ENCODE data around the gene FAM209A. TPM values are rescaled to one million over a fixed set of nuclear protein-coding genes. Genes with fewer than 3 reads are reported as not detected.
"Not testable (repeated sequence)": the region's sequence is repeated elsewhere in the genome, so short reads cannot be mapped to it uniquely, and the experiment has no call there.

The FAM209A gene
- total and polyA plus RNA-seq, 4 experiments from 2014 or later, result 0.30 to 5.4 (median 2.6) TPM

GRCh38 chr20:56564526-56564925 lies 40.0 kb downstream of the FAM209A start:
- H3K27ac Mint-ChIP-seq; H3K9me3 Mint-ChIP-seq; H3K27me3 ChIP-seq (ENCODE audit: insufficient read depth, low read length); H3K36me3 Mint-ChIP-seq; H3K27me3 Mint-ChIP-seq; H3K4me1 ChIP-seq (ENCODE audit: insufficient read depth, low read length); intact Hi-C loops (cut with micrococcal nuclease); H3K36me3 ChIP-seq (ENCODE audit: insufficient read depth, low read length); H3K27ac ChIP-seq (ENCODE audit: low read depth, low read length); POLR2A ChIA-PET (ENCODE audit: partially characterized antibody); H3K9me3 ChIP-seq (ENCODE audit: control insufficient read depth in 1 of 2, low read length in 2 of 2); H3K4me3 ChIP-seq (ENCODE audit: low read length in 2 of 2); H3K4me1 Mint-ChIP-seq; DNase-seq; H3K4me3 Mint-ChIP-seq: not testable (repeated sequence)
- CTCF ChIA-PET (ENCODE audit: partially characterized antibody), result interaction anchor here (1.1 kb wide), 1 partner anchor 13 kb away, joined by 6 read pairs; no protein-coding TSS in a partner anchor

GRCh38 chr20:56565511-56565910 lies 41.0 kb downstream of the FAM209A start:
- Histone ChIP-seq H3K27me3 (ENCODE audit: insufficient read depth, low read length) (no peaks in the 10 kb centered on the region), H3K4me1 (ENCODE audit: insufficient read depth, low read length) (no peaks in the 10 kb centered on the region), H3K27ac (ENCODE audit: low read depth, low read length) (no peak overlapping the region), H3K9me3 (ENCODE audit: control insufficient read depth in 1 of 2, low read length in 2 of 2) (no peaks in the 10 kb centered on the region), H3K4me3 (ENCODE audit: low read length in 2 of 2) (no peak overlapping the region), H3K36me3 (ENCODE audit: insufficient read depth, low read length) (no peaks in the 10 kb centered on the region)
- DNase-seq, result no peak
- peaks cover 6 to 8% of the 10 kb centered on the region in 2 donors for H3K27me3 Mint-ChIP-seq
- no peaks in the 10 kb centered on the region for H3K9me3 Mint-ChIP-seq
- no peak overlapping the region for H3K4me3 Mint-ChIP-seq
- ChIA-PET POLR2A (ENCODE audit: partially characterized antibody) (no interaction called here), CTCF (ENCODE audit: partially characterized antibody) (interaction anchor here (1.1 kb wide), 1 partner anchor 14 kb away, joined by 6 read pairs; no protein-coding TSS in a partner anchor)
- no peaks in the 10 kb centered on the region for H3K36me3 Mint-ChIP-seq
- H3K27ac Mint-ChIP-seq, result no peak overlapping the region
- no peaks in the 10 kb centered on the region for H3K4me1 Mint-ChIP-seq
- intact Hi-C loops (cut with micrococcal nuclease), result no loop called here

- ChIA-PET POLR2A (ENCODE audit: partially characterized antibody) (no interaction called here), CTCF (ENCODE audit: partially characterized antibody) (interaction anchor here (0.6 kb wide), 1 partner anchor 9 kb away, joined by 3 read pairs; no protein-coding TSS in a partner anchor)
- Mint-ChIP-seq H3K9me3 (peaks cover 0 to 2% (median 0%) of the 10 kb centered on the region in 8 donors), H3K27me3 (peaks cover 8 to 10% of the 10 kb centered on the region in 2 donors), H3K4me3 (no peak overlapping the region), H3K27ac (no peak overlapping the region), H3K4me1 (no peaks in the 10 kb centered on the region), H3K36me3 (no peaks in the 10 kb centered on the region)
- Histone ChIP-seq H3K4me3 (ENCODE audit: low read length in 2 of 2) (no peak overlapping the region), H3K4me1 (ENCODE audit: insufficient read depth, low read length) (no peaks in the 10 kb centered on the region), H3K36me3 (ENCODE audit: insufficient read depth, low read length) (no peaks in the 10 kb centered on the region), H3K27me3 (ENCODE audit: insufficient read depth, low read length) (no peaks in the 10 kb centered on the region), H3K9me3 (ENCODE audit: control insufficient read depth in 1 of 2, low read length in 2 of 2) (no peaks in the 10 kb centered on the region), H3K27ac (ENCODE audit: low read depth, low read length) (no peak overlapping the region)
- DNase-seq, result no peak
- intact Hi-C loops (cut with micrococcal nuclease), result no loop called here
Measured at GRCh38 chr20:56566621-56567020, 42.1 kb downstream of the FAM209A start.

- CTCF ChIA-PET (ENCODE audit: partially characterized antibody), result no interaction called here
- peaks cover 0 to 7% (median 0%) of the 10 kb centered on the region in 8 donors for H3K9me3 Mint-ChIP-seq
- no peak for DNase-seq
Measured at GRCh38 chr20:56570832-56571231, 46.3 kb downstream of the FAM209A start.

GRCh38 chr20:56572172-56572571 lies 47.6 kb downstream of the FAM209A start:
- no peak overlapping the region for H3K4me3 ChIP-seq (ENCODE audit: low read length in 2 of 2)
- POLR2A ChIA-PET (ENCODE audit: partially characterized antibody), result no interaction called here
- H3K36me3 ChIP-seq (ENCODE audit: insufficient read depth, low read length), result no peaks in the 10 kb centered on the region
- Mint-ChIP-seq H3K27me3 (peaks cover 18 to 26% of the 10 kb centered on the region in 2 donors), H3K4me1 (no peaks in the 10 kb centered on the region), H3K36me3 (no peaks in the 10 kb centered on the region), H3K4me3 (no peak overlapping the region), H3K9me3 (peaks cover 0 to 7% (median 0%) of the 10 kb centered on the region in 8 donors), H3K27ac (no peak overlapping the region)
- CTCF ChIA-PET (ENCODE audit: partially characterized antibody), result no interaction called here
- H3K9me3 ChIP-seq (ENCODE audit: control insufficient read depth in 1 of 2, low read length in 2 of 2), result no peaks in the 10 kb centered on the region
- intact Hi-C loops (cut with micrococcal nuclease), result no loop called here
- H3K4me1 ChIP-seq (ENCODE audit: insufficient read depth, low read length), result no peaks in the 10 kb centered on the region
- no peak overlapping the region for H3K27ac ChIP-seq (ENCODE audit: low read depth, low read length)
- DNase-seq, result no peak
- no peaks in the 10 kb centered on the region for H3K27me3 ChIP-seq (ENCODE audit: insufficient read depth, low read length)

More at GRCh38 chr20:56570832-56571231, 46.3 kb downstream of the FAM209A start:
- intact Hi-C loops (cut with micrococcal nuclease), result no loop called here
- Mint-ChIP-seq H3K36me3 (no peaks in the 10 kb centered on the region), H3K27ac (no peak overlapping the region), H3K27me3 (peaks cover 17 to 23% of the 10 kb centered on the region in 2 donors), H3K4me1 (no peaks in the 10 kb centered on the region), H3K4me3 (no peak overlapping the region)
- H3K27ac ChIP-seq (ENCODE audit: low read depth, low read length), result no peak overlapping the region
- H3K4me1 ChIP-seq (ENCODE audit: insufficient read depth, low read length), result no peaks in the 10 kb centered on the region
- no peaks in the 10 kb centered on the region for H3K9me3 ChIP-seq (ENCODE audit: control insufficient read depth in 1 of 2, low read length in 2 of 2)
- H3K27me3 ChIP-seq (ENCODE audit: insufficient read depth, low read length), result no peaks in the 10 kb centered on the region
- POLR2A ChIA-PET (ENCODE audit: partially characterized antibody), result no interaction called here
- H3K4me3 ChIP-seq (ENCODE audit: low read length in 2 of 2), result no peak overlapping the region
- H3K36me3 ChIP-seq (ENCODE audit: insufficient read depth, low read length), result no peaks in the 10 kb centered on the region

GRCh38 chr20:56573986-56574385 lies 49.4 kb downstream of the FAM209A start:
- Histone ChIP-seq H3K4me1 (ENCODE audit: insufficient read depth, low read length) (no peaks in the 10 kb centered on the region), H3K27ac (ENCODE audit: low read depth, low read length) (no peak overlapping the region), H3K4me3 (ENCODE audit: low read length in 2 of 2) (no peak overlapping the region), H3K36me3 (ENCODE audit: insufficient read depth, low read length) (no peaks in the 10 kb centered on the region), H3K9me3 (ENCODE audit: control insufficient read depth in 1 of 2, low read length in 2 of 2) (no peaks in the 10 kb centered on the region), H3K27me3 (ENCODE audit: insufficient read depth, low read length) (no peaks in the 10 kb centered on the region)
- DNase-seq, result no peak
- CTCF ChIA-PET (ENCODE audit: partially characterized antibody), result no interaction called here
- H3K36me3 Mint-ChIP-seq, result no peaks in the 10 kb centered on the region
- no peak overlapping the region for H3K4me3 Mint-ChIP-seq
- peaks cover 0 to 7% (median 0%) of the 10 kb centered on the region in 8 donors for H3K9me3 Mint-ChIP-seq
- intact Hi-C loops (cut with micrococcal nuclease), result no loop called here
- no peak overlapping the region for H3K27ac Mint-ChIP-seq
- POLR2A ChIA-PET (ENCODE audit: partially characterized antibody), result no interaction called here
- H3K4me1 Mint-ChIP-seq, result no peaks in the 10 kb centered on the region
- peaks cover 17 to 20% of the 10 kb centered on the region in 2 donors for H3K27me3 Mint-ChIP-seq

GRCh38 chr20:56574531-56575142 lies 50.1 kb downstream of the FAM209A start:
- DNase-seq, result no peak
- intact Hi-C loops (cut with micrococcal nuclease), result no loop called here
- Histone ChIP-seq H3K36me3 (ENCODE audit: insufficient read depth, low read length) (no peaks in the 10 kb centered on the region), H3K27me3 (ENCODE audit: insufficient read depth, low read length) (no peaks in the 10 kb centered on the region), H3K4me3 (ENCODE audit: low read length in 2 of 2) (no peak overlapping the region), H3K9me3 (ENCODE audit: control insufficient read depth in 1 of 2, low read length in 2 of 2) (no peaks in the 10 kb centered on the region), H3K27ac (ENCODE audit: low read depth, low read length) (no peak overlapping the region), H3K4me1 (ENCODE audit: insufficient read depth, low read length) (no peaks in the 10 kb centered on the region)
- POLR2A ChIA-PET (ENCODE audit: partially characterized antibody), result no interaction called here
- Mint-ChIP-seq H3K9me3 (peaks cover 0 to 7% (median 0%) of the 10 kb centered on the region in 8 donors), H3K4me1 (no peaks in the 10 kb centered on the region), H3K27ac (no peak overlapping the region), H3K36me3 (no peaks in the 10 kb centered on the region), H3K27me3 (peaks cover 17 to 23% of the 10 kb centered on the region in 2 donors), H3K4me3 (no peak overlapping the region)
- CTCF ChIA-PET (ENCODE audit: partially characterized antibody), result interaction anchor here (0.9 kb wide), 1 partner anchor 24 kb away, joined by 3 read pairs; no protein-coding TSS in a partner anchor

Data from CD4-positive, alpha-beta memory T cell (primary cell).